ENCODE results near the gene ZNF81. TPM values are rescaled to one million over a fixed set of nuclear protein-coding genes. Genes with fewer than 3 reads are reported as not detected.

Gene ZNF81
- total and polyA plus RNA-seq, 2 of the 4 experiments (the other 2 are of a cell fraction): 2.1 to 4.5 TPM

DNA sequence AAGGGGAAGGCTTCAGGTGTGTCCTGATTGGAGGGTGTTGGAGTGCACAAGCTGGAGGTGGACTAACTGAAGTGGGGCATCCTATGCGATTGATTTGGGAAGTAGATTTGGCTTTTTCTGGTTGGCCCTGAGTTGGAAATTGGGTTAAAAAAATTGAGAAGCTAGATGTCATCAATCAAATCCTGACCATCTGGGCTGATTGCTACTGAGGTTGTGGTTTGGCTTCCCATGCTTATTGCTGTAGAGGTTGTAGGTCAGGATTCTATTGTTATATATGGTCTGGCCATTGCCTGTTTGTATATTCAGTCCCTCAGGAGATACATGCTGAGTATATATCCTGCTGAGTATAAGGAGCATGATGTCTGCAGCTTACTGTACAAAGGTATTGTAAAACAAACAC, 7.7 kb upstream of the ZNF81 start:
- H3K9ac ChIP-seq (ENCODE audit: low read depth, low read length): no peak overlapping the region
- no peak overlapping the region for H3K56ac ChIP-seq (ENCODE audit: extremely low read depth, insufficient read depth, low read length)
- in situ Hi-C loops (cut with MboI; ENCODE audit: low sequenced_read_pairs): no loop called here
- H3K23ac ChIP-seq (ENCODE audit: low read depth, low read length): no peak overlapping the region
- no peaks in the 10 kb centered on the region for H3K27me3 ChIP-seq (ENCODE audit: control insufficient read depth, insufficient read depth, low read length)
- no peak for TF ChIP-seq MXI1 (IDR thresholded peaks at IDR 0.05; ENCODE audit: borderline replicate concordance, low read depth, low read length)
- TF ChIP-seq MAZ (IDR thresholded peaks at IDR 0.05; ENCODE audit: borderline replicate concordance, low read depth, low read length): no peak
- TF ChIP-seq SMC3 (IDR thresholded peaks at IDR 0.05; ENCODE audit: low read depth, low read length): no peak
- TF ChIP-seq RAD21 (IDR thresholded peaks at IDR 0.05; ENCODE audit: low read length): no peak
- TF ChIP-seq RFX5 (IDR thresholded peaks at IDR 0.05; ENCODE audit: low read depth, low read length): no peak
- no peak for TF ChIP-seq CTCF (conservative IDR thresholded peaks at IDR 0.05; ENCODE audit: low read depth, low read length)
- TF ChIP-seq USF2 (IDR thresholded peaks at IDR 0.05; ENCODE audit: low read depth, low read length): no peak
- TF ChIP-seq MAFK (IDR thresholded peaks at IDR 0.05; ENCODE audit: low read depth, low read length): no peak
- TF ChIP-seq NFE2L2 (IDR thresholded peaks at IDR 0.05; ENCODE audit: low read depth, low read length): no peak
- TF ChIP-seq RCOR1 (IDR thresholded peaks at IDR 0.05; ENCODE audit: insufficient replicate concordance, low read length): no peak
- no peak for TF ChIP-seq FOS (IDR thresholded peaks at IDR 0.05; ENCODE audit: low read depth, low read length)
- no peak overlapping the region for H2AK5ac ChIP-seq (ENCODE audit: low read depth, low read length)
- no peaks in the 10 kb centered on the region for H3K79me1 ChIP-seq (ENCODE audit: low read depth in 1 of 2, low read length in 2 of 2)
- no peak overlapping the region for H4K91ac ChIP-seq (ENCODE audit: insufficient read depth, low read depth, low read length)
- no peak overlapping the region for H2BK5ac ChIP-seq (ENCODE audit: low read depth, low read length, poor library complexity, severe bottlenecking)
- no peak for DNase-seq
- no peak overlapping the region for H4K8ac ChIP-seq (ENCODE audit: low read depth in 2 of 2, low read length in 2 of 2)
- H3K4me1 ChIP-seq (ENCODE audit: control insufficient read depth, insufficient read depth, low read length): no peaks in the 10 kb centered on the region
- H4K20me1 ChIP-seq (ENCODE audit: insufficient read depth, low read length): no peaks in the 10 kb centered on the region
- H3K9me1 ChIP-seq (ENCODE audit: insufficient read depth, low read length): no peaks in the 10 kb centered on the region
- no CpG with 5 or more reads among the region's 1 CpG for WGBS, 2 experiments (ENCODE audit: extremely low coverage in 2 of 2, insufficient read length in 1 of 2)
- no peak overlapping the region for H2BK15ac ChIP-seq (ENCODE audit: low read depth, low read length)
- no peak overlapping the region for H2AFZ ChIP-seq (replicated peaks; ENCODE audit: low read length, poor library complexity)
- H3K14ac ChIP-seq (replicated peaks; ENCODE audit: low read depth, low read length): no peak overlapping the region
- no peak overlapping the region for H3K27ac ChIP-seq (ENCODE audit: insufficient read depth, low read length)
- no peak overlapping the region for H3K4me3 ChIP-seq (ENCODE audit: insufficient read depth, low read depth, low read length)
- ChIA-PET CTCF (no interaction called here), POLR2A (ENCODE audit: unreplicated experiment) (no interaction called here)
- dilution Hi-C loops (cut with HindIII; ENCODE audit: low sequenced_read_pairs, unreplicated experiment): no loop called here
- H4K5ac ChIP-seq (ENCODE audit: low read depth, low read length): no peak overlapping the region
- BruUV-seq (replicated peaks): no TSS peak
- no peak overlapping the region for H3K18ac ChIP-seq (ENCODE audit: low read depth, low read length)
- no peaks in the 10 kb centered on the region for H3K9me3 ChIP-seq (ENCODE audit: control insufficient read depth, insufficient read depth, low read length)
- no peak overlapping the region for H2AK9ac ChIP-seq (replicated peaks; ENCODE audit: low read depth, low read length, poor library complexity)
- no peak overlapping the region for H2BK20ac ChIP-seq (ENCODE audit: low read depth, low read length)
- no peaks in the 10 kb centered on the region for H3K36me3 ChIP-seq (ENCODE audit: control insufficient read depth, insufficient read depth, low read length)
- H2BK120ac ChIP-seq (ENCODE audit: low read depth, low read length): no peak overlapping the region
- no peak overlapping the region for H3K4me2 ChIP-seq (ENCODE audit: low read depth, low read length)
- ATAC-seq (ENCODE audit: low read depth): no peak
- H3K4ac ChIP-seq (ENCODE audit: low read depth, low read length): no peak overlapping the region
- intact Hi-C loops (cut with micrococcal nuclease): no loop called here
